Fibroblast of upper back skin (primary cell): ENCODE measurements around the gene CD82.

ENCODE experiments used
- DNase-seq: peaks from one replicate; pipeline ENCODE4 v3.0.0-alpha.2; 2013

The CD82 gene

GRCh38 chr11:44621140-44621681, 55.7 kb downstream of the CD82 start:
- DNase-seq: peak; percentile 51

- no peak for DNase-seq
These were observed 56.3 kb downstream of the CD82 start for GRCh38 chr11:44621784-44622183.

GRCh38 chr11:44622190-44622650, 56.8 kb downstream of the CD82 start:
- no peak for DNase-seq

- no peak for DNase-seq
These were observed 57.3 kb downstream of the CD82 start for GRCh38 chr11:44622721-44623258.

- no peak for DNase-seq
These were observed 57.9 kb downstream of the CD82 start for GRCh38 chr11:44623341-44623730.

GRCh38 chr11:44623731-44624491, 58.4 kb downstream of the CD82 start:
- DNase-seq: peak; percentile 41

- DNase-seq: no peak
These were observed 59.3 kb downstream of the CD82 start for GRCh38 chr11:44624761-44625221.

- DNase-seq: no peak
These were observed 60.5 kb downstream of the CD82 start for GRCh38 chr11:44625759-44626523.

- no peak for DNase-seq
These were observed 61.2 kb downstream of the CD82 start for GRCh38 chr11:44626645-44627044.

- no peak for DNase-seq
These were observed 61.8 kb downstream of the CD82 start for GRCh38 chr11:44627165-44627789.

- DNase-seq: peak; percentile 31
These were observed 62.7 kb downstream of the CD82 start for GRCh38 chr11:44627911-44628729.

- no peak for DNase-seq
These were observed 63.6 kb downstream of the CD82 start for GRCh38 chr11:44628730-44629700.

- DNase-seq: no peak
These were observed 64.4 kb downstream of the CD82 start for GRCh38 chr11:44629732-44630345.

GRCh38 chr11:44630511-44631210, 65.2 kb downstream of the CD82 start:
- DNase-seq: no peak

GRCh38 chr11:44631831-44632230, 66.4 kb downstream of the CD82 start:
- no peak for DNase-seq

GRCh38 chr11:44632466-44633123, 67.1 kb downstream of the CD82 start:
- peak; percentile 17 for DNase-seq

- DNase-seq: no peak
These were observed 68.2 kb downstream of the CD82 start for GRCh38 chr11:44633641-44634040.

- peak; percentile 73 for DNase-seq
These were observed 69.2 kb downstream of the CD82 start for GRCh38 chr11:44634401-44635281.
